ENCODE measurements around the gene ARIH2.
"Not testable (repeated sequence)": the region's sequence is repeated elsewhere in the genome, so short reads cannot be mapped to it uniquely, and the experiment has no call there.

ARIH2 gene

DNA sequence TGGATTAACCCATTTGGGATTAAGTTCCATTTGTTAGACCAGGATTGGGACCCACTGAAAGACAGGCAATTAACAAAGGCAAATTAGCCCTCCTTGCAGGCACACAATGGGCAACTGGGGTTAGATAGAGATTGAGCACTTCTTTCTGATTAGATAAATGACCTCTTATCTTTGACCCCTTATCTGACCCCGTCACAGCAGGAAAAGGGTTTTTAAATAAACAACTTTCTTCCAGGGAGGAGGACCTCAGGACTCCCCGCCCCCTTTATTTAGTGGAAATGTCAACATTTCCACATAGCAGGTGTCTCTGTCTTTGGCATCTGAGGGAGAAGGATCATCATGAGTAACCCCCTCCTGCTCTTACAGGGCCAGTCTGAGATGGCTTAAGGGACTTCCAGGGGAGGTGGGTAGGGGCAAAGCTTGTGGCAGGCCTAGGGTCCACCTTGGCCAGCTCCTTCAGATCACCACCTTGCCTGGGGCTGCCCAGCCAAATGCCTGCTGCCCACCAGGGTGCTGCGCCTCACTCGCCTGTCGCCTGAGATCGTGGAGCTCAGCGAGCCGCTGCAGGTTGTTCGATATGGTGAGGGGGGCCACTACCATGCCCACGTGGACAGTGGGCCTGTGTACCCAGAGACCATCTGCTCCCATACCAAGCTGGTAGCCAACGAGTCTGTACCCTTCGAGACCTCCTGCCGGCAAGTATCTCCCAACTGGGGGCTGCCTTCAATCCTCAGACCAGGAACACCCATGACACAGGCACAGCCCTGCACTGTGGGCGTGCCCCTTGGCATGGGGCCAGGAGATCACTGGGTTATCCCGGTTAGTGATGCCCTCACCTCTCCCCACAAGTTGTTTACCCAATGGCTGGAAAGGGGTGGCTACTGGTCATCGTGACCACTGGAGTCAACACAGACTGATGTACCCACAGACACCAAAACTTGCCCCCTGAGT is 86.0 kb downstream of the ARIH2 start:
- no peak for DNase-seq

DNA sequence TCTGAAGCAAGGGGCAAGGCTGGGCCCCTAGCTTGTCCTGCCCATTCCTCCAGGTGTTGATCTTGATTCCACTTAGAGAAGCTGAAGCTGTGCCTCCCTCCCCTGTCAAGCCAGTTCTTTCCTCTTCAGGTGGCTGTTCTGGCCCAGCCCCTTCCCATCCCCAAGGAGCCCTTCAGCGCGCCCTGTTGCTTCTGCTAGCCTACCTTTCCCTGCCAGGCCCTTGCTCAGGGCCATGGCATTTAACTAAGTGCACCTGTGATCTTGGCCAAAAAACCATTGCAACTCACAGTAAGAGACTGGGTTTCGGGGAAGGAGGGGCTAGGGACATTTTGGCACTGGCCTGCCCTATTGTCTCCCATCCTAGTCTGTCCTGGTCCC is 86.7 kb downstream of the ARIH2 start:
- no peak for DNase-seq

DNA sequence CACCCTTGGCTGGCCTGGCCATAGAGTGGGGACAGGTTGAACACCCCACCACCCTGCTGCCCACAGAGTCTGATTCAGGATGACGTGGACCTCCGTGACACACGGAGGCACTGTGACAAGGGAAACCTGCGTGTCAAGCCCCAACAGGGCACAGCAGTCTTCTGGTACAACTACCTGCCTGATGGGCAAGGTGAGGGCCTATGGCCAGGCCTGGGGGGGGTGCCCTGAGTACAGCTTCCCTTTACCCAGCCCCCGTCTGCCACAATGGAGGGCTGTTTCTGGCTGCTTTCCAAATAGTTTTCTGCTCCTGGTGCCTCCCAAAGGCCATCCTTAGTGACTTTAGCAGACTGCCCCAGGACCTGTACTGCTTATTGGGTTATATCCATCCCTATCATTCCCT is 87.4 kb downstream of the ARIH2 start:
- no peak for DNase-seq

DNA sequence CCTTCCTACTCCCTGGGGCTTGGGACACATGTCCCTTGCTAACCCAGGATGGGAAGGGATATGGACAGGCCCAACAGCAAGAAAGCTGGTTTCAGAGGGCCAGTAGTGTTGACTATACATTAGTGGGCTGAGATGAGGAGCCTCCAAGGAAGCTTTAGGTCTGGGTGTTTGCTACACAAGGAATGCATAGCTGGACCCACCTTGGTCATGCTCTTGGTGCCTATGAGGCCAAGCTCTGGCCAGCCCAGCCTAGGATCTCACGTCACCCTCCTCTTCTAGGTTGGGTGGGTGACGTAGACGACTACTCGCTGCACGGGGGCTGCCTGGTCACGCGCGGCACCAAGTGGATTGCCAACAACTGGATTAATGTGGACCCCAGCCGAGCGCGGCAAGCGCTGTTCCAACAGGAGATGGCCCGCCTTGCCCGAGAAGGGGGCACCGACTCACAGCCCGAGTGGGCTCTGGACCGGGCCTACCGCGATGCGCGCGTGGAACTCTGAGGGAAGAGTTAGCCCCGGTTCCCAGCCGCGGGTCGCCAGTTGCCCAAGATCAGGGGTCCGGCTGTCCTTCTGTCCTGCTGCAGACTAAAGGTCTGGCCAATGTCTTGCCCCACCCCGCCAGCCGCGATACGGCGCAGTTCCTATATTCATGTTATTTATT is 87.9 kb downstream of the ARIH2 start:
- DNase-seq, result peak in 1 of 2 experiments; percentile 27

GRCh38 chr3:49007068-49007770 is 88.6 kb downstream of the ARIH2 start, which contains the start of gene WDR6:
WDR6 (plus strand) TSS chr3:49007391; CDS start chr3:49007432, 41 bp downstream.
- peak; percentile 91 to 96 for DNase-seq

- peak; percentile 54 to 71 for DNase-seq
Observed at GRCh38 chr3:49007771-49008528, 89.3 kb downstream of the ARIH2 start.

GRCh38 chr3:49008627-49009026 is 90.0 kb downstream of the ARIH2 start:
- DNase-seq, result not testable (repeated sequence)

GRCh38 chr3:49009396-49009795 is 90.8 kb downstream of the ARIH2 start:
- DNase-seq, result no peak

DNA sequence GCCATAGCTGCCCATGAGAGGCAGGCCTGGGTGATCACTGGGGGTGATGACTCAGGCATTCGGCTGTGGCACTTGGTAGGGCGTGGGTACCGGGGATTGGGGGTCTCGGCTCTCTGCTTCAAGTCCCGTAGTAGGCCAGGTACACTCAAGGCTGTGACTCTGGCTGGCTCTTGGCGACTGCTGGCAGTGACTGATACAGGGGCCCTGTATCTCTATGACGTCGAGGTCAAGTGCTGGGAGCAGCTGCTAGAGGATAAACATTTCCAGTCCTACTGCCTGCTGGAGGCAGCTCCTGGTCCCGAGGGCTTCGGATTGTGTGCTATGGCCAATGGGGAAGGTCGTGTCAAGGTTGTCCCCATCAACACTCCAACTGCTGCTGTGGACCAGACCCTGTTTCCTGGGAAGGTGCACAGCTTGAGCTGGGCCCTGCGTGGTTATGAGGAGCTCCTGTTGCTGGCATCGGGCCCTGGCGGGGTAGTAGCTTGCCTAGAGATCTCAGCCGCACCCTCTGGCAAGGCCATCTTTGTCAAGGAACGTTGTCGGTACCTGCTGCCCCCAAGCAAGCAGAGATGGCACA is 93.9 kb downstream of the ARIH2 start:
- DNase-seq, result no peak

- DNase-seq, result peak in 1 of 2 experiments; percentile 38
Observed at GRCh38 chr3:49013113-49013737, 94.6 kb downstream of the ARIH2 start.

DNA sequence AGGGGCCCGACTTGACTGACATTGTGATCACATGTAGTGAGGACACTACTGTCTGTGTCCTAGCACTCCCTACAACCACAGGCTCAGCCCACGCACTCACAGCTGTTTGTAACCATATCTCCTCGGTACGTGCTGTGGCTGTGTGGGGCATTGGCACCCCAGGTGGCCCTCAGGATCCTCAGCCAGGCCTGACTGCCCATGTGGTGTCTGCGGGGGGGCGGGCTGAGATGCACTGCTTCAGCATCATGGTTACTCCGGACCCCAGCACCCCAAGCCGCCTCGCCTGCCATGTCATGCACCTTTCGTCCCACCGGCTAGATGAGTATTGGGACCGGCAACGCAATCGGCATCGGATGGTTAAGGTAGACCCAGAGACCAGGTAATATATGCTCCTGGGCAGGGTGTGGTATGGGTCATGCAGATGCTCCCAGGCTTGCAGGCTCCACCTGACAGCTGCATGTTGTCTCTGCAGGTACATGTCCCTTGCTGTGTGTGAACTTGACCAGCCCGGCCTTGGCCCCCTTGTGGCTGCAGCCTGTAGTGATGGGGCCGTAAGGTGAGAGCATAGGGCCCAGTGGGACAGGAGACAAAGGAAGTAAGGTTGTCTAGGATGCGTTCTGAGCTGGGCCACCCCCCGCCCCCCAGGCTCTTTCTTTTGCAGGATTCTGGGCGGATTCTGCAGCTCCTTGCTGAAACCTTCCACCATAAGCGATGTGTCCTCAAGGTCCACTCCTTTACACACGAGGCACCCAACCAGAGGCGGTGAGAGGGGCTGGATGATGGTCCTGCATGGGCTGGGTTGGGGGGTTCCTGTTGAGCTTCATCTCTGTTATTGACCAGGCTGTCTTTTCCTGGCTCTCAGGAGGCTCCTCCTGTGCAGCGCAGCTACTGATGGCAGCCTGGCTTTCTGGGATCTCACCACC is 95.4 kb downstream of the ARIH2 start:
- no peak for DNase-seq

DNA sequence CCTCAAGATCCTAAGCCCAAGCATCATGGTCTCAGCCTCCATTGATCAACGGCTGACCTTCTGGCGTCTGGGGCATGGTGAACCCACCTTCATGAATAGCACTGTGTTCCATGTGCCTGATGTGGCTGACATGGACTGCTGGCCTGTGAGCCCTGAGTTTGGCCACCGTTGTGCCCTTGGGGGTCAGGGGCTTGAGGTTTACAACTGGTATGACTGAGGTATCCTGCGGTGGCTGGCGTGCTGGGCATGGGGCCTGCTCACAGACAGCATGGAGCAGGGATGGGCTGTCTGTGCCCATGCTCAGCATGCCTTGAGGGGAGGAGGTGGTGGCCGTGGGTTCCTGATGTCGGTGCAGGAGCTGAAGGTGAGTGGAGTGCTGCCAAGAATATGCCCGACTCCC is 96.4 kb downstream of the ARIH2 start:
- no peak for DNase-seq

GRCh38 chr3:49015765-49016164 is 97.1 kb downstream of the ARIH2 start:
- no peak for DNase-seq

- DNase-seq, result no peak
Observed at GRCh38 chr3:49016414-49017228, 98.0 kb downstream of the ARIH2 start.

- peak in 1 of 2 experiments; percentile 43 for DNase-seq
Observed at GRCh38 chr3:49017229-49017970, 98.8 kb downstream of the ARIH2 start.

GRCh38 chr3:49017971-49018706 is 99.5 kb downstream of the ARIH2 start, which contains the start of gene DALRD3:
DALRD3 (minus strand) TSS chr3:49018580; CDS start chr3:49018564, 16 bp downstream.
- peak; percentile 60 to 77 for DNase-seq

- no peak for DNase-seq
Observed at GRCh38 chr3:49018707-49019006, 100.0 kb downstream of the ARIH2 start.

DNA sequence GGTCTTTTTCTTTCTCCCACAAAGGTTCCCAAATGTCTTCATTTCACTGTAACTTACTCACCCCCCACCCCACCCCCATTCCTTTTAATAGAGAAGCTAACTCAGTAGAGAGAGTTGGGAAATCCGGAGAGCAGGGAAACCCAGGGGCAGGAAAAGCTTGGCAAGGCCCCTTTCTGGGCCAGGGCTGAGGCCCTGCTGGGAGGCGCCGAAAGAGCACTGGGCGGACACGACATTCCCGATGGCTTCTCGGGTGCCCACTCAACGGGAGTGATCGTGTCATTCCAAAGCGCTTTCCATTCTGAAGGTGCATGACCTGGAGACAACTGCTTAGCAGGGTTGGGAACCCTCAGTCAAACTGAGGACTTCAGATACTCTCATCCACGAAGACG is 101.3 kb downstream of the ARIH2 start:
- DNase-seq, result no peak
